ENCODE data around the gene PREX1.
A peak's percentile ranks its signal among the peaks of the same experiment; 100 is the strongest.

The PREX1 gene

GRCh38 chr20:48808382-48809034 is 19.3 kb downstream of the PREX1 start:
- no peak for DNase-seq

- no peak for DNase-seq
Measured at GRCh38 chr20:48807586-48808381, 20.0 kb downstream of the PREX1 start.

- DNase-seq, result no peak
Measured at GRCh38 chr20:48807051-48807450, 20.7 kb downstream of the PREX1 start.

GRCh38 chr20:48805716-48806115 is 22.1 kb downstream of the PREX1 start:
- no peak for DNase-seq

- DNase-seq, result no peak
Measured at GRCh38 chr20:48805286-48805685, 22.5 kb downstream of the PREX1 start.

GRCh38 chr20:48804300-48804980 is 23.4 kb downstream of the PREX1 start:
- DNase-seq, result no peak

GRCh38 chr20:48803176-48804053 is 24.4 kb downstream of the PREX1 start:
- no peak for DNase-seq

DNA sequence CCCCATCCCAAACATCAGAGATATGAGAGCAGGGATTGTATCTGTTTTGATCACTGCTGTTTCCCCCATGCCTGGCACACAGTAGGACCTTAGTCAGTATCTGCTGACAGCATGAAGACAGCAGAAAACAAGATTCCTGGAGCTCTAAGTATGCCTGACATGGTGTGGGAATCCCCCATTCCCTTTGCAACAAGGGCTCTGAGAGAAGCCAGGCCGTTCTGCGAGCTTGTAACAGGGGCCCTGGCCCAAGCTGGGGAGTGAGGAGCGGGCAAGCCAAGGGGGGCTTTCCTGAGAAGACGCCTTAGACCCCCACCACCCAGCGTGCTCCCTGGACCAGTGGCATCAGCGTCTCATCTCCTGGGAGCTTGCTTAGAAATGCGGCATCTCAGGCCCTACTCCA is 25.2 kb downstream of the PREX1 start:
- DNase-seq, result no peak

GRCh38 chr20:48802216-48802615 is 25.6 kb downstream of the PREX1 start:
- DNase-seq, result no peak

DNA sequence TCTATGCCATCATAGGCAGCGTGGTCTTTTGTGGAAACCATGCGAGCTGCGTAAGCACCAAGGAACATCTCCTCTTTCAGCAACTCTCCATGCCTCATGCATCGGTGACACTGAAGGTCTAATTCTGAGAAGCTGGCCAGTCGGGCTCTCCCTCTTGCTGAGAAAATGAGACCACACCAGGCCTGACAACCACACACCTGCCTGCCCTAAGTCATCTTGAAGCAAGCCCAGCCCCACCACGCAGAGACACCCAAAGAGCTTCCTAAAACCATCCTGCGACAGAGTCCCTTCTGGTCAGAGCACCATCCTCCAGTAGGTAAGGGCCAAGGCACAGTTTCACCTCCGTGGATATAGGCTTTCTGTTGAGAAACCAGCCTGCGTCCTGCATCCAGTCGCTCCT is 26.6 kb downstream of the PREX1 start:
- DNase-seq, result no peak

- no peak for DNase-seq
Measured at GRCh38 chr20:48800177-48800576, 27.6 kb downstream of the PREX1 start.

- no peak for DNase-seq
Measured at GRCh38 chr20:48799328-48800105, 28.3 kb downstream of the PREX1 start.

GRCh38 chr20:48797850-48798747 is 29.7 kb downstream of the PREX1 start:
- DNase-seq, result no peak

DNA sequence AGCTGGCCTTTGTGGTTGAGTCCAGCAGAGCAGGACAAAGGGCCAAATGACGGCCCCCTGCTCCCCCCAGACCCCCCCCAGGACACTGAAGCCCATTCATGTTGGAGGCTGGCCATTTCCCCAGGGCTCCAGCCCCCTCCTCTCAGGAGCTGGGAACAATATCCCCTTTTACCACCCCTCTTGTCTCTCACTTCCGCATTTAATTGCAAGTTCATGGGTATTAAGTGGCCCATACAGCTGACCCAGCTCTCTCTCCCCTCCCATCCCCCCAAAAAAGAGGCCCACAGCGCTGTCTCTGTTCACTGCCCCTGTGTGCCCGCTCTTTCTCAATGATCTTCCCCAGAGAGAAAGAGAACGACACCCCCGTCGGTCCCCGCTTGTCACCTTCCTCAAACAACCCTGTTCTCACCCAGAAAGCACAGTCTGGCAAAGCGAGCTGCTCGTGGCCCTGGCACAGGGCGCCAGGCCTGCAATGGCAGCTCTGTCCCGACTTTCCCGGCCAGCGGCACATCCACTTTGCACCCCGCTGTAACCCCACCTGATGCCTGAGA is 30.4 kb downstream of the PREX1 start:
- no peak for DNase-seq

DNA sequence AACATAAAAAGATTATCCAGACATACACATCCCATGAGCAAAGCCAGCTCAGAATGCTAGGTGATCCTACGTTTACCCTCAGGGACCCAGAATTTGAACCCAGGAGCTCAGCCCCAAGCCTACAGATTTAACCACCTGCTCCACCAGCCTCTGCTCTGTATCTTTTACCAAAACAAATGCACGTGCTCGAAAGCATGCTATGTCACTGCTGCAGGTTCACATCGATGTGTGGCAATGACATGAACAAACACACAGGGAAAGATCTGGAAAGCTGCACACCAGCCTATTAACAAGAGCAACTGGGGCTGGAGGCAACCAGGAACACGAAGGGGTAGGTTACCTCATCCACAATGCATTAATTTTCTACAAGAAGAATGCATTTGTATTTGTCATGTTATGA is 32.1 kb downstream of the PREX1 start:
- no peak for DNase-seq

DNA sequence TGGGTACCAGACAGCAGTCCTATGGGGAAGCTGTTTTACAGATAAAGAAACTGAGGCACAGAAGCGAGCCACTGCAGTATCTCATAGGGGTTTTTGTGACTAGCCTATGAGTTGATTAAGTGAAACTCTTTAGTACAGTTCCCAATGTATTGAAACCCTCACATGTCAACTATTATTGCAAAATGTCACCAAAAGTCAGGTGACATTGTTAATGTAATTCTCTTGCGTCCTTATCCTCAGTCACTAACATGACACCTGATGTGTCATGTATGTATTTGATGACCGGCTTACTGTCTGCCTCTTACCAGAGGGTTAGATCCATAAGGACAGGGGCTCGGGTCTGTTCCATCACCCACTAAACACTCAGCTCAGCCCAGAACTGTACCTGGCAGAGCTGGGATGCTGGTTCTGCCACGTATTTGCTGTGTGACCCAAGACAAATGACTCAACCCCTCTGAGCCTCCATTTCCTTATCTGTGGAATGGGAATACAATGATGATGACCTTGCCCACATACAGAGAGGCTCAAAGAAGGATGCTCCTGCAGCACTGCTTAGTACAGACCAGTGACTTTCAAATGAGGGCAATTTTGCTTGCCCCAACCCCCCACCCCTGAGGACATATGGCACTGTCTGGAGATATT is 32.9 kb downstream of the PREX1 start:
- DNase-seq, result no peak

GRCh38 chr20:48794360-48794759 is 33.4 kb downstream of the PREX1 start:
- peak; percentile 32 for DNase-seq

- no peak for DNase-seq
Measured at GRCh38 chr20:48793776-48794175, 34.0 kb downstream of the PREX1 start.

DNA sequence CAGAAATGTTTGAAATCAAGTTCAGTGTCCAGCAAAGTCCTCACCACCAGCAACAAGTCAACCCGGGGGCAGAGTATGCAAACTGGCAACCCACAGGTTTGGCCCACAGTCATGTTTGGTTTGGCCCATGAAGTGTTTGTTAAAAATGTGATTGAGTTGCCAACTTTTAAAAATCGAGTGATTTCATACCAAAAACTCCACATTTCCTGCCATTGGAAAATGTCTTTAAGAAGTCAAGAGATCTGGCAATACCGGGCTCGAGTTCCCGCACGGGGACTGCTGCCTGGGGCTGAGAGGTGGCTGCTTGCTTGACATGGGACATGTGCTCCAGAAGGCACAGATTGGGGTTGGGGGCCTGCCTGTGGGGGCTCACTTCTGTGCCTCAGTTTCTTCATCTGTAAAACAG is 36.1 kb downstream of the PREX1 start:
- DNase-seq, result no peak

GRCh38 chr20:48791014-48791413 is 36.8 kb downstream of the PREX1 start:
- peak; percentile 57 for DNase-seq

All from NCI-H510A treated with DMSO at 0.1 percent for 48 hours (cell line).